Ramos (cell line): ENCODE data around the gene GDF9.

Source experiments
- in situ Hi-C: fragments of 300-500 bp; cut with MboI; formaldehyde crosslinking; loops from one replicate; pipeline ENCODE4 v1.14.3; 2022; ENCODE audit warnings: low sequenced_read_pairs; ENCODE audit not compliant: unreplicated experiment

The GDF9 gene

GRCh38 chr5:132822650-132823480 is 43.4 kb downstream of the GDF9 start:
- in situ Hi-C loops: loop anchor here (10.0 kb wide), 2 partner anchors 168 to 438 kb away; partner anchors contain the start of gene IL13

- in situ Hi-C loops: loop anchor here (10.0 kb wide), 2 partner anchors 167 to 437 kb away; partner anchors contain the start of gene IL13
These were observed 44.5 kb downstream of the GDF9 start for GRCh38 chr5:132821791-132822190.

GRCh38 chr5:132821350-132821749 is 44.9 kb downstream of the GDF9 start:
- in situ Hi-C loops: loop anchor here (10.0 kb wide), 2 partner anchors 167 to 437 kb away; partner anchors contain the start of gene IL13

- in situ Hi-C loops: loop anchor here (10.0 kb wide), 2 partner anchors 165 to 435 kb away; partner anchors contain the start of gene IL13
These were observed 46.0 kb downstream of the GDF9 start for GRCh38 chr5:132820162-132820754.

GRCh38 chr5:132819468-132819867 is 46.8 kb downstream of the GDF9 start:
- in situ Hi-C loops: loop anchor here (5.0 kb wide), 1 partner anchor 292 kb away; no protein-coding TSS in a partner anchor

- in situ Hi-C loops: loop anchor here (5.0 kb wide), 1 partner anchor 290 kb away; no protein-coding TSS in a partner anchor
These were observed 49.3 kb downstream of the GDF9 start for GRCh38 chr5:132817011-132817410.

- in situ Hi-C loops: loop anchor here (5.0 kb wide), 1 partner anchor 289 kb away; no protein-coding TSS in a partner anchor
These were observed 49.7 kb downstream of the GDF9 start for GRCh38 chr5:132816554-132816953.

- in situ Hi-C loops: loop anchor here (5.0 kb wide), 1 partner anchor 289 kb away; no protein-coding TSS in a partner anchor
These were observed 50.2 kb downstream of the GDF9 start for GRCh38 chr5:132816083-132816482.

GRCh38 chr5:132815454-132815853 is 50.8 kb downstream of the GDF9 start:
- in situ Hi-C loops: loop anchor here (5.0 kb wide), 1 partner anchor 288 kb away; no protein-coding TSS in a partner anchor

GRCh38 chr5:132814503-132815294 is 51.6 kb downstream of the GDF9 start:
- in situ Hi-C loops: loop anchor here (5.0 kb wide), 1 partner anchor 287 kb away; no protein-coding TSS in a partner anchor

- in situ Hi-C loops: no loop called here
These were observed 52.4 kb downstream of the GDF9 start for GRCh38 chr5:132813599-132814502.

- in situ Hi-C loops: no loop called here
These were observed 53.3 kb downstream of the GDF9 start, which contains the start of gene SOWAHA for GRCh38 chr5:132812781-132813598. Gene SOWAHA (plus strand): TSS chr5:132813302. CDS start chr5:132813622, 320 bp downstream.

GRCh38 chr5:132812123-132812765 is 54.0 kb downstream of the GDF9 start:
- in situ Hi-C loops: no loop called here
